HG02938 (cell line): ENCODE results near the gene GRM8.

ENCODE experiments used
- ATAC-seq: cut with Tn5 transposase; IDR thresholded peaks from one replicate; pipeline ENCODE4 v1.9.1; 2021; ENCODE audit warnings: mild to moderate bottlenecking, moderate library complexity; ENCODE audit not compliant: unreplicated experiment

Gene GRM8

DNA sequence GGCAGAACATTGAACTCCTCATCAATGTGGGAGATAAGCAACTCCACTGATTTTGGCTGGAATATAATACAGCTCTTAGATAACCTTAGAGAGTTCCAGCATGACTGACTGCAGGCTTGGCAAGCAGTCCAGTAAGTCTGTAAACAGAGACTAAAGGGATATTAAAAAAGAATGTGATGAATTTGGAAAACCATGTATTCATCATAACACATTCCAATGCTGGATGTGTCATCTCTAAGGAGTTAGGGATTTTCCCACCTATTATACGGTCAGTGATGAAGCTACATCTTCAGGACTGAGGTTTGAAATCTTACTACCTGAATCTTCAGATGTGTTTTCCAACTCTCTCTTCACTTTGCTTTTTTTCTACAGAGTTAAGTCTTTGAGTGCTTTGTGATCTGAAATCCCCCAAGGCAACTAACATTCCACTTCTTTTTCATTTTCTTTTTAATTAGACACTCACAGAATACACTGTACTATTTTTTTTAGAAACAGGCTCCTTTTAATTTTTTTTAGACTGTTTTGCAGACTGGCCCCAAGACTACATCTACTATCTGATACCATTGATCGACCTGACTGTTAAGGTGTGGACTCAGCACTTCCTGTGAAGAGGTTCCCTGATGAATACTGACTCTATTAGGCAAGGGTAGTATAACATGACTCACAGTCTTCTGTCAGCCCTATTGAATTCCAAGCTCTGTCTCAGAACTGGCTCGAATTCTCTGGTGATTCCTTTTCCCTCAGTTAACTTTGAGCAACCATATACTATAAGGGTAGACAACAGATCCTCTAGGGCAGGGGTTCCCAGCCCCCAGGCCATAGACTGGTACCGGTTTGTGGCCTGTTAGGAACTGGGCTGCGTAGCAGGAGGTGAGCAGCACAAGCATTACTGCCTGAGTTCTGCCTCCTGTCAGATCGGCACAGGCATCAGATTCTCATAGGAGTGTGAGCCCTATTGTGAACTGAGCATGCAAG lies 678.2 kb downstream of the GRM8 start:
- no peak for ATAC-seq

DNA sequence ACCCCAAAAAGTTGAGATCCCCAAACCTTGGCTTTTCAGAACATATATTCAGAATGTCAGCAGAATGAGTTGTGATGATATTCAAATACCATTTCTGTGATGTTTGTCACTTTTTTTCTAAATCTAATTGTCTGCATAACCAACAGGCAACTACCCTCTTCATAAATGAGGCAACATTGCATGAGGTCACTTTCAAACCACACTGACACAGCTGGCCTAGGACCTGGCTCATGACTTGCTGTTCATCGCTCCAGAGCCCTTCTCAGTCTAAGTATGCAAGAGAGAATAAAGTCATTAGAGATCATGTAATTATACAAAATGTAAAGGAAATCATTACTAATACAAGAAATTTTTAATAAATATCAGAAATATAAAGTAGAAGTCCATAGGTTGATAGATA lies 681.9 kb downstream of the GRM8 start:
- ATAC-seq = peak; percentile 67

DNA sequence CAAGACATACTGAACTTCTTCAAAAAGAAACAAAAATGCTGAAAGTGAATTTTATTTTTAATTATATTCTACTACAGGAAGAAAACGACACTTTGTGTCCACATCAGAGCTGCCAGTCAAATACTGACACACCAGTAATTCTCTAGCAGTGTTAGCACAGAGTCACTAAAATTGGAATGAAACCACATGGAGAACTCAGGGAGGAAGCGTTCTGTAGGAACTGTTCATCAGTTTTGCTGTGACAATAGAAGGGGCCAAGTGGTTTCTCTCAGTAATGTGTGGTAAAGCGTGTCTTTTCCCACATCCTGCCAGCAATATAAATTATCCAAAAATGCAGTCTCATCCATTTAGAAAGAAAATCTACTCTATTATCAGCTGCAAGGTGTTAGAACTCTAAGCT lies 683.3 kb downstream of the GRM8 start:
- ATAC-seq = no peak

DNA sequence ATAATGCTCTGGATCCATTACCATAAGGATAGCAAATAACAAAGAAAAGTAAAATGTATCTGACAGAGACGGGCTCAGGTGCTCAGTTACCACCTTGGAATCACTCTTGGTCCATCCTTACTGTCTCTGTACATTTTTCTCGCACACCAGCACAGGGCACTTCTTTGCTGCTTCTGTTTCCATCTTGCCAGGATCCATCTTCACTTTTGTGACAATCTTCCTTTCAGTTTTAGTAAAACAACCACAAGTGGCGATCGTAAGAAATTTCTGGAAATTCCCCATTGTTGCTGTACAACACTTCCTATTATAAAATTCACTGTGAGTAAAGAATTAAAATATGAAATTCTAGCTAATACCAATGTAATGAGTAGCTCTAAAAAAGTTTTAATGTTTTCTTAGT lies 695.5 kb downstream of the GRM8 start:
- ATAC-seq = peak; percentile 46

DNA sequence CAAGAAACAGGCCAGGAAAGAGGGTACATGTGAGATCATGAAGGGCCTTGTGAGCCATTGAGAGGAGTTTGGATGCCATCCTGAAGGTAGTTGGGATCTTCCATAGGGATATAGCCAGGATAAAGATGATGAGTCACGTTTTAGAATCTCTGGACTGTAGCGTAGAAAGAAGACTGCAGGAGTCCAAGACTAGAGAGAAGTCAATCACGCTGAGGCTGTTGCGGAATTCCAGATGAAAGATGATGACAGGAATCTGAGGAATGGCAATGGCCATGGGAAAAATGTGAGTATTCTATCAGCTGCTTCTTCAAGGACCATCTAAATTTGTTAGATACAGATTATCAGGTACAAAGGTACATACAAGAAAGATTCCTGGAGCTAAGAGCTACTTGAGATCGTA lies 711.3 kb downstream of the GRM8 start:
- no peak for ATAC-seq

DNA sequence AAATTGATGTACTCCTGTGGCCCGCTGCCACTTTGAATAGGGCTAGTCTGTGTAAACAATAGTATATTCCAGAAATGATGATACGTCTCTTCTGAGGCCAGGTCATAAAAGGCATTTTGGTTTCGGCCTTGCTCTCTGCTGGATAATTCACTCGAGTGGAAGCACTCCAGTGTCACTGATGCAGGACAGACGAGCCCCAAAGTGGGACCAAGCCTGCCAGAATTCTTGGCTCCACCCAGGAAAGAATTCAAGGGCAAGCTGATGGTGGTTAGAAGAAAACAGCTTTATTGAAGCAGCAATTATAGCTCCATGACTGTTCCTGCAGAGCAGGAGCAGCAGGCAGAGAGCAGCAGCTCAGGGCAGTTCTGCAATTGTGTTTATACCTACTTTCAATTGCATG lies 717.6 kb downstream of the GRM8 start:
- no peak for ATAC-seq

DNA sequence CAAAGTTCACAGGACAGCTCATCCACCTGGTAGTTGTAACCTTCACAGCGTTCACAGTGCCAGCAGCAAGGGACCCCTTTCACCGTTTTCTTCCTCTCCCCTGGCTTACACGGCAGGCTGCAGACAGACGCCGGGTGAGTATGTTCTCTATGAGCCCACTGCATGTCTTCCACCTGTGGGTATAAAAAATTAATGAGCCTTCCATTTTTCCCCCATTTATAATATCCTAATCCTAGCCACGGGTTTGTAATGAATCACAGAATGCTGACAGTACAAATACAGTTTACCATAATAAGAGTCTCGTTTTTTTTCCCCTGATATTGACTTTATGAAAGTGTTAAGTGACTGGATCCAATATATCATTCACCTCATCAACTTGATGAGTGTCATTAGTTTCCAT lies 719.0 kb downstream of the GRM8 start:
- ATAC-seq = no peak

DNA sequence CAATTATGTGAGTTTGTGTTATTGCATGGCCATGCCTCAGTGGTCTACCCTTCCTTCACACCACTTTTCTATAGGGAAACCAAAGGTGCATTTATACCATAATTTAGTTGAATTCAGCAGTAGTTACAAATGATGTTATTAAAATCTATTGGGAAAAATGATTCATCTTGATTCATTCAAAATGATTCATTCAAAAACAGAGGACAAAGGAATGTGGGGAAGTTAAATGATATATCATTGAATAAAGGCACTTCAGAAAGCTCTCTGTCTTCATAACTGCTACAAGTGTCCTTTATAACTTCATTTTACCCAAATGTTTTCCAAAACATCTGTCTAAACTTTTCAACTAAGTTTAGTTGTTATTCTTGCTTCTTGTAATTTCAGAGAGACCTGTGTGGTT lies 722.9 kb downstream of the GRM8 start:
- no peak for ATAC-seq

DNA sequence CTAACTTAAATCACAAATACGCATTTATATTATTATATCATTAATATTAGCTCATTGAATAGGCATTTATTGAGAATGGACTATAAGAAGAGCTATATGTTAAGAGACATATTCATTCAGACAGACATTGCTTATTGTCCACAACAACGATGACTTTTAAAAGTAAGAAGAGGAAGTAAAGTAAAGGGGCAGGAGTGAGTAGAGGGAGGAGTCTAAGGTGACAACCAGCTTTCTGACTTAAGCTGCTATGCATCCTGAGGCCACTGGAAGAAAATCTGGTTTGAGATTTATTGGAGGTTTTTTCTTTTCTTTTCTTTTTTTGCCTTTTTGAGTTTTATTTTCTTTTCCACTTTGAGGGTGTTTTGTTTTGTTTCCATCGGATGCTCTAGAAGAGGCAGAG lies 723.5 kb downstream of the GRM8 start:
- peak; percentile 86 for ATAC-seq

DNA sequence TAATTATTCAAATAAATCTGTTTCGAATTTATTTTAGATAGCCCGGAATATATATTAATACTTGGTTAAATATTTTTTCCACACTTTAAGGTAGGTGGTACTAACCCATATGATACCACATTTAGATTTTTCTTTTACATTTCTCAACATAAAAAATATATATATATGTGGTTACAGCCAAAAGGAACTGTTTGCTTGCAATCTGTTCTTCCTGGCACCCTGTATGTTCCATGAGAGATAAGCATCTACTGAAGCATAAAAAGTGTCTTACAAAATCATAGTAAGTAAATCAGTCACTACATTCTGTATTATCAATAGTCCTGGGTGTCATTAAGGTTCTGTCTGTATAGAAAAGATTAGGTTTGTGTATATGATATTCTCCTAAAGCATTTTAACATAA lies 726.8 kb downstream of the GRM8 start:
- ATAC-seq = no peak

DNA sequence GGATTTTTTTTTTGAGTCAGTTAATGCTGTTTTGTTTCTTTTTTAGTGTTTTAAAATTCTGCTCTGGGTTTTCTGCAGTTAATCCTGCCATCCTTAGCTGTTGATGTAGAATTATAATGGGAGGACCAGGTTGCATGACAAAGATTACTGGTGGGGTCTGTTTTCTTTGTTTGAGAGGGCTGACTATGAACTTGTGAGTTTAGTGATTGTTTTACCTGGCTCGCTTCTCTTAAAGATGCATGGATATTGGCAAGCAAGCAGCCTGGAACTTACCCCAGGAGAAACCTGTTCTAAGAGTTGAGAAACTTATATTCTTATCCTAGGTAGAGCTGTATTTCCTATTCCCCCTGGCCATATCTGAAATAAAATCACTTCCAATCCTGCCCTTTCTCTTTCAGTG lies 727.8 kb downstream of the GRM8 start:
- no peak for ATAC-seq

DNA sequence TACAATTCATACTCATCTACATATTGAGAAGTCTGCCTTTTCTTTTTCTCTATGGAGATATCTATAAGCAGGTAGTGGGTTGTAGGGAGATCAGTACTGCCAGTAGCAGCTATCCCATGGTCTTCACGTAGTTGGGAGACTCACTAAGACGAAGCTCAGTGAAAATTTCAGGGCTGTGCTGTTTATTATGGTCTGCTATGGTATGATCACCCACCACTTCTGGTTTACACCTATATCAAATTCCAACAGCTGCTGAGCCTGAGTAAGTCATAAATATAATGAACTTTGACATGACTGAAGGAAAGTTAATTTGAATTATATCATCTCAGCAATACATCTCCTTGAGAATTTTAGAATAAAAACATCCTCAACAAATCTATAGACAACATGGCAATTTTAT lies 741.7 kb downstream of the GRM8 start:
- no peak for ATAC-seq

DNA sequence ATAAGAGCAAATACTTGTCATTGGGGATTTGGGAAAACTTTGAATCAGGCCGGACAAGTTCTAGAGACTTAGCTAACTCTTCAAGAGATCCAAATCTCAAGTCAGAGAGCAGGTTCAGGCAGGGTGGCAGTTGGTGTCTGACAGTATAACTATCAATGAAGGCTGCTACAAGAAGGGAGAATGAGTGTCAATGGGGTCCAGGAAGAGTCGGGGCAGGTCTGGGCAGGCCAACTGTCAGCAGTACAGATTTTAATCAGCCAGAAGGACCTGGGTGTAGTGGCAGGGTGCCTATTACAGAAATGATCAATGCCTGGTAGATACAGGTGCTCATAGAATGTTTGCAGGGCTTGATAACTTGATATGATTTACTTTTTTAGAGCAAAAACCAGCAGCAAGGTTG lies 751.1 kb downstream of the GRM8 start:
- no peak for ATAC-seq

DNA sequence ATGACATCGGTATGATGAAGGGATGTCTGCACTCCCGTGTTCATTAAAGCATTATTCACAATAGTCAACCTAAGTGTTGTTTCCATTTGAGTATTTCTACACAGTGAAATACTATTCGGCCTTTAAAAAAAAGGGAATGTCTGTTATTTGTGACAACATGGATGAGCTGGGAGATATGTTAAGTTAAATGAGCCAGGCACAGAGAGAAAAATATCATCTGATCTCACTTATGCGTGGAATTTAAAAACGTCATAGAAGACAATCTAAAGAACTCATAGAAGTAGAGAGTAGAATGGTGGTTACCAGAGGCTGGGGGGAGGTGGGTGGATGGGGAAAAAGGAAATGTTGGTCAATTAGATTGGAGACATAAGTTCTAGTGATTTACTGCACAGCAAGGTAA lies 753.3 kb downstream of the GRM8 start:
- no peak for ATAC-seq

DNA sequence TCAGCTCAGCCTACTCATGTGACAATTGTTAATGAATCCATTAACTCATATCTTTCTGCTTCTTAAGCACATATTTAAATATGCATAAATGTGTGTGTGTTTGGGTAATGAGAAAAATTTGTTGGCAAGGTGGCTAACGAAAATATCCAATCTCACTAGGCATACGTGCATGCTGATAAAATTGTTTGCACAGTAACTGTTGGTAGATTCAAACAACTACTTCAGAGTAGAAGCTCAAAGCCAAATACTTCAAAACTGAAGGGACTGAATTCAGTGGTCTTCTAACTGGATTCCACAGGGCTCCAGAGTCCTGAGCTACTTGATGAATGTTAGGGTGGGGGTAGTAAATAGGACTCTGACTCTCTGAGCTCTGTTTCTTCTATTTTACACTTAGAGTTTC lies 757.0 kb downstream of the GRM8 start:
- no peak for ATAC-seq

DNA sequence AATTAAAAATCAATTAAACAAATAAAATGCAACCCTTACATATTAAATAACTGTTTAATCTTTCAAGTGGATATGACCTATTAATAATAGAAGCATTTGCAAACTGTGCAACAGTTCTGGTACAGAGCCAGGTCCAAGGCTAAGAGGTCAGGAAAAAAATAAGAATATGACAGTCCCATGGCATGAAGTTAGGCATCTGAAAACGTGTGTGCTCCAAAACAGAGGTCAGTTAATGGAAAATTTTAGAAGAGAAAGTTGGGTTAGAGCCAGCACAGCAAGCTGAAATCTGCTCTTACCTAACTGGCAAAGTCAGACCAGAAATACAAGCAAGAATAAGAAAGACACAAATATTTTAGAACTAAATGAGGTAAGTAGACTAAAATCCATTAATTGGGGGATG lies 757.7 kb downstream of the GRM8 start:
- no peak for ATAC-seq

DNA sequence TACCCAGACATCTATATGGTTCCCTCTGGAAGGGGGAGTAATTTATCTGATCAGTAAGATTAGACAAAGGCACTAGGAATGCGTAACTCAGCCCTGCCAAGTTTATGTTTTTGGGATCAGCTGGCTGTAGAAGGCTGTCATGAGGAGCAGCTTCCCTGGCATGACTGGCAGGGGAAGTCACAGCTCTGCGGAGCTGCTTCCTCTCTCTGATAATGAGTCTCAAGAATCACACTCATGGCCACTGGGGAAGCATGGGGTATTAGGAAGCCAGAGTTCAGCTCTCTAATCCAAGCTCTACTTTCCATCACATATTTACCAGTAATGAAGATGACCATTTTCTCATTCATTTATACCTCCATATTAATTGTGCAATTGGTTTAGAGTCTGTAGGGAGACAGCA lies 758.9 kb downstream of the GRM8 start:
- ATAC-seq = no peak

DNA sequence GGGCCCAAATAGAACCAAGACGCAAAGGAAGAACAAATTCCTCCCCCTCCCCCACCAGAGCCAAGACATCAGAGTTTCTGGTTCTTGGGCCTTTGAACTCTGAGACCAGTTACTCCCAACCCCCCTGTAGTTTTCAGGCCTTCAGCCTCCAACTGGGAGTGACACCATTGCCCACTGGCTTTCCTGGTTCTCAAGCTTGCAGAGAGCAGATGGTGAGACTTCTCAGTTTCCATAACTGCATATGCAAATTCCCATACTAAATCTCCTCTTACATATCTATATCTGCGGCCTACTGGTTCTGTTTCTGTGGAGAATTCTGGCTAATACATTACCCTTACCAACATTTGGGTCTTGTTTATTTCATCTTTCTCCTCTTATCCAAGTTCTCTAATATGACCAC lies 762.9 kb downstream of the GRM8 start:
- ATAC-seq = no peak

DNA sequence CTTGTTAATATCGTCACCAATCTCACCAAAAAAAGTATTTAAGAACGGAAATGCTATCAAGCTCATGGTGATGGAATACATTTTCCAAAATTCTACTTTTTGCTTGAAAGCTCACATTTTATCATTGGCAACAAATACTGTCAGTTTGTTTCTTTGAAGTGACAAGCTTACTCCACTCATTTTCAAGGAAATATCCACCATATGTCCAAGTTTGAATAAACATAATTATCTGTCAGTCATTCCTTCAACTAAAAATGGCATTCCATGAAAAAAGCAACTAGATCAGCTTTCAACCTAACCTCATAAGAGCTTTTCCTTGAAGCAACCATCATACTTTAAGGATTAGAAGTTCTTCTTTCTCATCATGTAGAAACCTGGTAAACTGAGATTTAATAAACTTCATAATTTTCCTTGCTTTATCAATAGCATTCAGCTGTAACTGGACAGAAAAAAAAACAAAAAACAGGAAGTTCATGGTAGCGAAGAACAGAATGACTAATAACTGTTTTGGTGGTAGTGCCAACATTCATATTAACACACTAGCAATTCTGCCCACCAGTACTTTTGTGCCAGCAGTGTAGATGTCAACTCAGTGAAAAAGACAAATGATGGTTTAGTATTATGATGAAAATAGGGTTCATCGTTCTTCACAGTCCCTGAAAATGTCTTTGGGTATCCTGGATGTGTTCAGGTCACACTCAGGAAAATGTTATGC lies 764.9 kb downstream of the GRM8 start:
- ATAC-seq = no peak

DNA sequence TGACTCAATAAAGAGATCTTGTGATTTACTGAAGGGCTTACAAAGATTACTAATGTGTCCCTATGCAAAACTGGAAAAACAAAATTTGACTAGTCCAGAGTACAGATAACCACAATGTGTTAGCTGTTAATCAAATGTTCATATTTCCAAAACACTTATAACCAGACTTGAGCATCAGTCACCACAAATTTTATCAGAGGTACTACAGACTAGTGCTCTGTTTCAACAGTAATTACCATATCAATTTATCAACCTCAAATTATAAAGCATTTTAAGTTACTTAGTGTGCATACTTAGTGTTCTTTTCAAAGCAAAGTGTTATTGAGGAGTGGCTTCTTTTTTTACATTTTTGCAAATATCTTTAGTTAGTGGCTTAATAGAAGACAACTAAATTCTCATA lies 765.9 kb downstream of the GRM8 start:
- no peak for ATAC-seq

DNA sequence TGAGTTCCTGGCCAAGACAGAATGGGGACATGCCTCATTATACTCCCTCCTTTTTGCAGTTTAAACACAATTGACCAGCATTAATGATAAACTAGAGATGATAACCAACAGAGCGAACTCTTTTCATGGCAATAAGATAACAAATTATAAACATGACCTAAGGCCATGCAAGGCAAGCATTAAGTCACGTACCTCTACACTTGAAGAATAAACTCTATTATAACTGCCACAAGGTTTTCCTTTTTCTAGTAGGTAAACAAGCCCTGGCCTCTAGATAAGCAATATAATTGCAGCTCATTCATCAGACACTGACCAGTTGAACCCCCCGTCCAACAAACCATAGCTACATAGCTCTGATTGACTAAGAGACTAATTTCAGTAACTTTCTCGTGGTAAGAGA lies 767.0 kb downstream of the GRM8 start:
- ATAC-seq = no peak

DNA sequence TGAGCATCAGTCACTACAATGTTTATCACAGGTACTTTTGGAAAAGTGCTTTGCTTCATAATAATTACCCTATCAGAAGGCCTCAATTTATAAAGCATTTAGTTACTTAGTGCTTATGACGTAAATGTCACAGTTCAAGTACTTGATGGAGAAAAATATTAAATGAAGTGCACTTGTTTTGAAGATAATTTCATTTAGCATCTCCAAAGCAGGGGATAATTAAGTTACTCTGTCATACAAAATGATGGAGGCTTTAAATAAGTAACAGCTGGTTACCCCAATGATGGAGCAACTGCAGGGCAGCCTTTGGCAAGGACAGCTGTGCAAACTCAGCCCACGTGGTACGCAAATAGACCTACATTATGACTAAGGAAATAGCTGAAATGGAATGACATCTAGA lies 768.8 kb downstream of the GRM8 start:
- ATAC-seq = no peak
